HG03108 (cell line): Measurements from ENCODE around the gene FOXJ3.

Experiments
- ATAC-seq: cut with Tn5 transposase; IDR thresholded peaks from one replicate; pipeline ENCODE4 v1.9.1; 2021; ENCODE audit warnings: moderate library complexity; ENCODE audit not compliant: unreplicated experiment

The FOXJ3 gene

GRCh38 chr1:42195841-42196240 is 139.2 kb downstream of the FOXJ3 start:
- ATAC-seq = no peak

- no peak for ATAC-seq
Measured at GRCh38 chr1:42192106-42192505, 142.9 kb downstream of the FOXJ3 start.

- no peak for ATAC-seq
Measured at GRCh38 chr1:42191319-42191718, 143.7 kb downstream of the FOXJ3 start.

- no peak for ATAC-seq
Measured at GRCh38 chr1:42189931-42190853, 144.8 kb downstream of the FOXJ3 start.

- ATAC-seq = no peak
Measured at GRCh38 chr1:42186152-42186551, 148.9 kb downstream of the FOXJ3 start.

- no peak for ATAC-seq
Measured at GRCh38 chr1:42184616-42185015, 150.4 kb downstream of the FOXJ3 start.

- ATAC-seq = no peak
Measured at GRCh38 chr1:42183957-42184268, 151.1 kb downstream of the FOXJ3 start.

- ATAC-seq = no peak
Measured at GRCh38 chr1:42183210-42183956, 151.7 kb downstream of the FOXJ3 start.

- ATAC-seq = no peak
Measured at GRCh38 chr1:42181687-42182086, 153.3 kb downstream of the FOXJ3 start.

GRCh38 chr1:42179900-42180329 is 155.1 kb downstream of the FOXJ3 start:
- no peak for ATAC-seq

GRCh38 chr1:42179275-42179674 is 155.8 kb downstream of the FOXJ3 start:
- no peak for ATAC-seq

- ATAC-seq = no peak
Measured at GRCh38 chr1:42178249-42178648, 156.8 kb downstream of the FOXJ3 start.

GRCh38 chr1:42177541-42177981 is 157.5 kb downstream of the FOXJ3 start:
- no peak for ATAC-seq

- ATAC-seq = no peak
Measured at GRCh38 chr1:42176902-42177519, 158.0 kb downstream of the FOXJ3 start.

- ATAC-seq = no peak
Measured at GRCh38 chr1:42175314-42176054, 159.6 kb downstream of the FOXJ3 start.

- no peak for ATAC-seq
Measured at GRCh38 chr1:42173961-42174735, 160.9 kb downstream of the FOXJ3 start.

GRCh38 chr1:42173155-42173933 is 161.7 kb downstream of the FOXJ3 start:
- no peak for ATAC-seq

- no peak for ATAC-seq
Measured at GRCh38 chr1:42172381-42173133, 162.5 kb downstream of the FOXJ3 start.
